Epithelial cell of prostate (primary cell): ENCODE results near the gene FUT3.
"Not testable (repeated sequence)": the region's sequence is repeated elsewhere in the genome, so short reads cannot be mapped to it uniquely, and the experiment has no call there.

ENCODE experiments used
- DNase-seq: peaks from one replicate; pipeline ENCODE4 v3.0.0-alpha.2; 2011; ENCODE audit warnings: low read depth, low spot score
- H3K27ac ChIP-seq: fragments of 450-650 bp; 2 replicates; pipeline ENCODE4 v1.5.1; 2017; ENCODE audit warnings: mild to moderate bottlenecking

Gene FUT3

GRCh38 chr19:5851302-5851701 lies at the start of gene FUT3:
Gene FUT3 (minus strand): TSS chr19:5851449.
- H3K27ac ChIP-seq, result peak within 1 kb of the TSS; percentile 97
- DNase-seq, result peak; percentile 59

- no peak for DNase-seq
- no peak overlapping the region for H3K27ac ChIP-seq
Observed at GRCh38 chr19:5900976-5901375, 49.7 kb upstream of the FUT3 start.

GRCh38 chr19:5899728-5900526 lies 48.7 kb upstream of the FUT3 start:
- H3K27ac ChIP-seq, result no peak overlapping the region
- no peak for DNase-seq

- no peak for DNase-seq
- no peak overlapping the region for H3K27ac ChIP-seq
Observed at GRCh38 chr19:5897189-5897969, 46.1 kb upstream of the FUT3 start.

GRCh38 chr19:5896365-5897076 lies 45.3 kb upstream of the FUT3 start:
- DNase-seq, result no peak
- H3K27ac ChIP-seq, result no peak overlapping the region

- DNase-seq, result no peak
- no peak overlapping the region for H3K27ac ChIP-seq
Observed at GRCh38 chr19:5895890-5896289, 44.6 kb upstream of the FUT3 start.

GRCh38 chr19:5895409-5895808 lies 44.2 kb upstream of the FUT3 start:
- DNase-seq, result no peak
- H3K27ac ChIP-seq, result no peak overlapping the region

GRCh38 chr19:5894704-5895349 lies 43.6 kb upstream of the FUT3 start:
- DNase-seq, result no peak
- H3K27ac ChIP-seq, result no peak overlapping the region

GRCh38 chr19:5893907-5894703 lies 42.9 kb upstream of the FUT3 start:
- no peak for DNase-seq
- no peak overlapping the region for H3K27ac ChIP-seq

- no peak for DNase-seq
- H3K27ac ChIP-seq, result no peak overlapping the region
Observed at GRCh38 chr19:5893296-5893903, 42.2 kb upstream of the FUT3 start.

- no peak for DNase-seq
- no peak overlapping the region for H3K27ac ChIP-seq
Observed at GRCh38 chr19:5892772-5893275, 41.6 kb upstream of the FUT3 start.

- DNase-seq, result no peak
- H3K27ac ChIP-seq, result no peak overlapping the region
Observed at GRCh38 chr19:5891938-5892771, 40.9 kb upstream of the FUT3 start.

GRCh38 chr19:5891572-5891937 lies 40.3 kb upstream of the FUT3 start:
- no peak overlapping the region for H3K27ac ChIP-seq
- no peak for DNase-seq

GRCh38 chr19:5890099-5890498 lies 38.9 kb upstream of the FUT3 start:
- no peak overlapping the region for H3K27ac ChIP-seq
- DNase-seq, result no peak

GRCh38 chr19:5889288-5889971 lies 38.2 kb upstream of the FUT3 start:
- H3K27ac ChIP-seq, result no peak overlapping the region
- no peak for DNase-seq

- H3K27ac ChIP-seq, DNase-seq: not testable (repeated sequence)
Observed at GRCh38 chr19:5884065-5884811, 33.0 kb upstream of the FUT3 start.
